HepG2 (cell line): ENCODE data around the gene SLCO4A1. TPM values are rescaled to one million over a fixed set of nuclear protein-coding genes. Genes with fewer than 3 reads are reported as not detected.

ENCODE experiments used
- ATM ChIP-seq: fragments of 450-650 bp; IDR thresholded peaks from 2 replicates; pipeline ENCODE4 v1.7.1; 2017; ENCODE audit warnings: mild to moderate bottlenecking, borderline replicate concordance
- DPF2 ChIP-seq: sonication (generic); formaldehyde crosslinking; IDR thresholded peaks from 2 replicates; pipeline ENCODE4 v1.4.0; 2020; ENCODE audit warnings: mild to moderate bottlenecking, low read depth, missing genetic modification reagents, borderline replicate concordance
- FOXJ3 ChIP-seq: sonication (generic); formaldehyde crosslinking; IDR thresholded peaks from 2 replicates; pipeline ENCODE4 v1.4.0; 2020; ENCODE audit warnings: missing genetic modification reagents, mild to moderate bottlenecking, borderline replicate concordance
- KLF13 ChIP-seq: sonication (generic); formaldehyde crosslinking; IDR thresholded peaks from 2 replicates; pipeline ENCODE4 v1.4.0; 2020; ENCODE audit warnings: mild to moderate bottlenecking, missing genetic modification reagents
- MAFK ChIP-seq, 2 experiments: IDR thresholded peaks in 1 of 2; conservative IDR thresholded peaks in 1 of 2; 2 replicates each; pipeline ENCODE4 v1.6.1; 2011; ENCODE audit warnings: improper control_type of control experiment in 2 of 2, low read length in 2 of 2
- NONO ChIP-seq, 2 experiments: fragments of 450-650 bp in 1 of 2; sonication (generic) in 1 of 2; formaldehyde crosslinking in 1 of 2; IDR thresholded peaks in 1 of 2; conservative IDR thresholded peaks in 1 of 2; 2 replicates each; pipeline versions ENCODE4 v1.6.1 to v1.8.0; 2017 to 2022; ENCODE audit warnings: mild to moderate bottlenecking in 1 of 2, missing genetic modification reagents in 1 of 2, moderate library complexity in 1 of 2
- RBM39 ChIP-seq: fragments of 200-400 bp; formaldehyde crosslinking; IDR thresholded peaks from one replicate; pipeline ENCODE4 v1.6.1; 2018; ENCODE audit warnings: antibody characterized with exemption, mild to moderate bottlenecking, low read depth, low read length; ENCODE audit not compliant: poor library complexity, severe bottlenecking
- REL ChIP-seq: sonication (generic); formaldehyde crosslinking; conservative IDR thresholded peaks from 2 replicates; pipeline ENCODE4 v1.8.0; 2022; ENCODE audit warnings: mild to moderate bottlenecking, missing genetic modification reagents, moderate library complexity
- ZFP36 ChIP-seq: fragments of 150-350 bp; IDR thresholded peaks from 2 replicates; pipeline ENCODE4 v1.6.1; 2018; ENCODE audit warnings: borderline replicate concordance, low read length, low read depth; ENCODE audit not compliant: partially characterized antibody
- ZNF225 ChIP-seq: sonication (generic); formaldehyde crosslinking; IDR thresholded peaks from 2 replicates; pipeline ENCODE4 v1.4.0; 2020; ENCODE audit warnings: mild to moderate bottlenecking, missing genetic modification reagents
- ZNF296 ChIP-seq: sonication (generic); formaldehyde crosslinking; conservative IDR thresholded peaks from 2 replicates; pipeline ENCODE4 v1.5.0; 2020; ENCODE audit warnings: mild to moderate bottlenecking, missing genetic modification reagents
- ZNF331 ChIP-seq: sonication (generic); formaldehyde crosslinking; IDR thresholded peaks from 2 replicates; pipeline ENCODE4 v1.4.0; 2020; ENCODE audit warnings: missing genetic modification reagents
- ZNF33B ChIP-seq: sonication (generic); formaldehyde crosslinking; IDR thresholded peaks from 2 replicates; pipeline ENCODE4 v1.5.1; 2020; ENCODE audit warnings: mild to moderate bottlenecking, missing genetic modification reagents
- ZNF446 ChIP-seq: sonication (generic); formaldehyde crosslinking; IDR thresholded peaks from 2 replicates; pipeline ENCODE4 v1.5.0; 2020; ENCODE audit warnings: mild to moderate bottlenecking, missing genetic modification reagents
- ZNF724P ChIP-seq: sonication (generic); formaldehyde crosslinking; IDR thresholded peaks from 2 replicates; pipeline ENCODE4 v1.8.0; 2022; ENCODE audit warnings: missing genetic modification reagents, borderline replicate concordance
- ZNF737 ChIP-seq: sonication (generic); formaldehyde crosslinking; IDR thresholded peaks from 2 replicates; pipeline ENCODE4 v1.5.0; 2020; ENCODE audit warnings: missing genetic modification reagents, mild to moderate bottlenecking, borderline replicate concordance
- ZNF792 ChIP-seq: IDR thresholded peaks from 2 replicates; pipeline ENCODE4 v1.6.1; 2016
- polyA plus RNA-seq, 8 experiments: library from polyadenylated mRNA; depleted of rRNA in 3 of 8; stranded (reverse) in 7 of 8; unstranded in 1 of 8; fragments of >200 nt; fragmentation: Illumina TruSeq in 4 of 8; extraction: Trizol in 4 of 8; gene quantifications; 2 replicates each; pipeline versions ENCODE4 v1.2.1 to v1.2.3, GENCODE V29; 2011 to 2016; ENCODE audit warnings: low read depth in 4 of 8, missing spikeins in 1 of 8, mixed read lengths in 1 of 8; ENCODE audit not compliant: insufficient read depth in 1 of 8
- total RNA-seq, 5 experiments: library from RNA; depleted of rRNA; stranded (reverse); fragments of >200 nt; fragmentation: Illumina TruSeq; extraction: Trizol; gene quantifications; 2 replicates each; pipeline ENCODE4 v1.2.3, GENCODE V29; 2016; ENCODE audit warnings: low read depth in 1 of 5
- TF ChIP-seq, protein P1 (sequence below): sonication (generic); formaldehyde crosslinking; IDR thresholded peaks from 2 replicates; pipeline ENCODE4 v1.4.0; 2020; ENCODE audit warnings: missing genetic modification reagents; ENCODE audit errors: not compliant biosample characterization
- TF ChIP-seq, protein P2 (sequence below): sonication (generic); formaldehyde crosslinking; IDR thresholded peaks from 2 replicates; pipeline ENCODE4 v1.4.0; 2020; ENCODE audit warnings: missing genetic modification reagents
- TF ChIP-seq, protein P3 (sequence below): sonication (generic); formaldehyde crosslinking; IDR thresholded peaks from 2 replicates; pipeline ENCODE4 v1.5.1; 2020; ENCODE audit warnings: mild to moderate bottlenecking, moderate library complexity, missing genetic modification reagents
- TF ChIP-seq, protein P4 (sequence below): sonication (generic); formaldehyde crosslinking; IDR thresholded peaks from 2 replicates; pipeline ENCODE4 v1.4.0; 2020; ENCODE audit warnings: missing genetic modification reagents, mild to moderate bottlenecking, borderline replicate concordance

Gene SLCO4A1
- total and polyA plus RNA-seq, 2 of the 13 experiments (the other 11 are each of a cell fraction or from before 2014, with no cell fraction given), result 55.5 to 112 TPM

DNA sequence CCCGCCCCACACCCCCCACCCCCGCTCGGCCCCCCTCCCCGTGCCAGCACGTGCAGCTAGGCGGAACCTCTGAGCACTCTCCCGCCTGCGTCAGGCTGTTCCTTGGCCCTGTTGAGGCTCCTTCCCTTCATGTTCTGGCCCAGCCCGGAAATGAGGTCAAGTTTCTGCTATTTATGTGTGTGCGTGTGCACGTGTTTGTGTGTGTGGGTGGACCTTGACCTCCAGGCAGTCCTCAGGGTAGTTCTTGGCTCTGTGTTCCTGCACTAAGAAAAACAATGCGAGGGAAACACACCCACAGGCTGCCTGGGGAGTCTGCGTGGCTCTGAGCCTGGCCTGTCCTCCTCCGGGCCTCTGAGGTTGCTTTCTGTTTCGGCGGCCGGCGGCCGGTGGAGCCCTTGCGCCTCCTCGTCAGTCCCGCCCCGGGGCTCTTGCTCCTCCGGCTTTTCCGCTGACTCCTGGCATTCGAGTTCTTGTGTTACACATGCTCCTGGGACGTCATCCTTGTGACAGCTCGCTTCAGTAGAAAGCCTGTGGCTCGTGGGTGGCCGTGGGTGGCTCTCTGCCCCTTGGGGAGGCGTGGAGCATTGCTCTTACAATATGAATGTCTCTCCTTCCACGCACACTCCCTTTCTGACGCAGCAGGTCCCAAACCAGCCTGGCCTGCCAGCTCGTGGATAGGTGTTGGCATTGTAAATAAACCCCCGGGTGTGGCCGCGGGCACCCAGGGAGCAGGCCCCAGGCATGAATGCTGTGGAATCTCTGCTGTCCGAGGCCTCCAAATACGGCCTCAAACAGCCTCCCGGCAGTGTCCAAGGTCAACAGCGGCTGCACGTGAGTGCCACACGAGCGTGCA, 10.0 kb downstream of the SLCO4A1 start (continued):
- TF ChIP-seq, protein P1, sequence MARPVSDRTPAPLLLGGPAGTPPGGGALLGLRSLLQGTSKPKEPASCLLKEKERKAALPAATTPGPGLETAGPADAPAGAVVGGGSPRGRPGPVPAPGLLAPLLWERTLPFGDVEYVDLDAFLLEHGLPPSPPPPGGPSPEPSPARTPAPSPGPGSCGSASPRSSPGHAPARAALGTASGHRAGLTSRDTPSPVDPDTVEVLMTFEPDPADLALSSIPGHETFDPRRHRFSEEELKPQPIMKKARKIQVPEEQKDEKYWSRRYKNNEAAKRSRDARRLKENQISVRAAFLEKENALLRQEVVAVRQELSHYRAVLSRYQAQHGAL, result no peak
- no peak for TF ChIP-seq ZNF296 (CRISPR knock-in tag)
- TF ChIP-seq, protein P2, sequence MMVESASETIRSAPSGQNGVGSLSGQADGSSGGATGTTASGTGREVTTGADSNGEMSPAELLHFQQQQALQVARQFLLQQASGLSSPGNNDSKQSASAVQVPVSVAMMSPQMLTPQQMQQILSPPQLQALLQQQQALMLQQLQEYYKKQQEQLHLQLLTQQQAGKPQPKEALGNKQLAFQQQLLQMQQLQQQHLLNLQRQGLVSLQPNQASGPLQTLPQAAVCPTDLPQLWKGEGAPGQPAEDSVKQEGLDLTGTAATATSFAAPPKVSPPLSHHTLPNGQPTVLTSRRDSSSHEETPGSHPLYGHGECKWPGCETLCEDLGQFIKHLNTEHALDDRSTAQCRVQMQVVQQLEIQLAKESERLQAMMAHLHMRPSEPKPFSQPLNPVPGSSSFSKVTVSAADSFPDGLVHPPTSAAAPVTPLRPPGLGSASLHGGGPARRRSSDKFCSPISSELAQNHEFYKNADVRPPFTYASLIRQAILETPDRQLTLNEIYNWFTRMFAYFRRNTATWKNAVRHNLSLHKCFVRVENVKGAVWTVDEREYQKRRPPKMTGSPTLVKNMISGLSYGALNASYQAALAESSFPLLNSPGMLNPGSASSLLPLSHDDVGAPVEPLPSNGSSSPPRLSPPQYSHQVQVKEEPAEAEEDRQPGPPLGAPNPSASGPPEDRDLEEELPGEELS, result peak; percentile 88
- TF ChIP-seq ZNF446 (CRISPR knock-in tag), result no peak
- TF ChIP-seq, protein P3, sequence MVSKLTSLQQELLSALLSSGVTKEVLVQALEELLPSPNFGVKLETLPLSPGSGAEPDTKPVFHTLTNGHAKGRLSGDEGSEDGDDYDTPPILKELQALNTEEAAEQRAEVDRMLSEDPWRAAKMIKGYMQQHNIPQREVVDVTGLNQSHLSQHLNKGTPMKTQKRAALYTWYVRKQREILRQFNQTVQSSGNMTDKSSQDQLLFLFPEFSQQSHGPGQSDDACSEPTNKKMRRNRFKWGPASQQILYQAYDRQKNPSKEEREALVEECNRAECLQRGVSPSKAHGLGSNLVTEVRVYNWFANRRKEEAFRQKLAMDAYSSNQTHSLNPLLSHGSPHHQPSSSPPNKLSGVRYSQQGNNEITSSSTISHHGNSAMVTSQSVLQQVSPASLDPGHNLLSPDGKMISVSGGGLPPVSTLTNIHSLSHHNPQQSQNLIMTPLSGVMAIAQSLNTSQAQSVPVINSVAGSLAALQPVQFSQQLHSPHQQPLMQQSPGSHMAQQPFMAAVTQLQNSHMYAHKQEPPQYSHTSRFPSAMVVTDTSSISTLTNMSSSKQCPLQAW (CRISPR knock-in tag), result 0 out of 2 replicates have a peak, but pooled peaks have one; percentile 46
- TF ChIP-seq, protein P4, sequence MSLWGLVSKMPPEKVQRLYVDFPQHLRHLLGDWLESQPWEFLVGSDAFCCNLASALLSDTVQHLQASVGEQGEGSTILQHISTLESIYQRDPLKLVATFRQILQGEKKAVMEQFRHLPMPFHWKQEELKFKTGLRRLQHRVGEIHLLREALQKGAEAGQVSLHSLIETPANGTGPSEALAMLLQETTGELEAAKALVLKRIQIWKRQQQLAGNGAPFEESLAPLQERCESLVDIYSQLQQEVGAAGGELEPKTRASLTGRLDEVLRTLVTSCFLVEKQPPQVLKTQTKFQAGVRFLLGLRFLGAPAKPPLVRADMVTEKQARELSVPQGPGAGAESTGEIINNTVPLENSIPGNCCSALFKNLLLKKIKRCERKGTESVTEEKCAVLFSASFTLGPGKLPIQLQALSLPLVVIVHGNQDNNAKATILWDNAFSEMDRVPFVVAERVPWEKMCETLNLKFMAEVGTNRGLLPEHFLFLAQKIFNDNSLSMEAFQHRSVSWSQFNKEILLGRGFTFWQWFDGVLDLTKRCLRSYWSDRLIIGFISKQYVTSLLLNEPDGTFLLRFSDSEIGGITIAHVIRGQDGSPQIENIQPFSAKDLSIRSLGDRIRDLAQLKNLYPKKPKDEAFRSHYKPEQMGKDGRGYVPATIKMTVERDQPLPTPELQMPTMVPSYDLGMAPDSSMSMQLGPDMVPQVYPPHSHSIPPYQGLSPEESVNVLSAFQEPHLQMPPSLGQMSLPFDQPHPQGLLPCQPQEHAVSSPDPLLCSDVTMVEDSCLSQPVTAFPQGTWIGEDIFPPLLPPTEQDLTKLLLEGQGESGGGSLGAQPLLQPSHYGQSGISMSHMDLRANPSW (CRISPR knock-in tag), result no peak
- TF ChIP-seq ZFP36, result no peak
- TF ChIP-seq DPF2, result peak; percentile 38; the same call in 1 of the 2 replicates
- peak; percentile 77; the same call in 1 of the 2 replicates for TF ChIP-seq ZNF792
- TF ChIP-seq KLF13 (CRISPR knock-in tag), result no peak
- TF ChIP-seq MAFK (conservative IDR thresholded peaks at IDR 0.05 in 1 of 2, IDR thresholded peaks at IDR 0.05 in 1 of 2; ENCODE audit: low read length in 2 of 2), result peak; percentile 8 to 40; a peak in 2 of 4 replicates
- no peak for TF ChIP-seq ZNF724P
- no peak for TF ChIP-seq REL
- peak; percentile 76 for TF ChIP-seq ZNF331 (CRISPR knock-in tag)
- no peak for TF ChIP-seq ZNF737 (CRISPR knock-in tag)
- no peak for TF ChIP-seq ZNF33B (CRISPR knock-in tag)
- 0 out of 2 replicates have a peak, but pooled peaks have one; percentile 66 for TF ChIP-seq ZNF225 (CRISPR knock-in tag)
- TF ChIP-seq NONO (IDR thresholded peaks at IDR 0.05), result no peak
- TF ChIP-seq NONO (CRISPR knock-in tag; conservative IDR thresholded peaks at IDR 0.05), result no peak; the same call in 1 of the 2 replicates
- no peak for TF ChIP-seq ATM
- TF ChIP-seq FOXJ3 (CRISPR knock-in tag), result peak; percentile 57; the same call in 1 of the 2 replicates
- peak; percentile 73 for TF ChIP-seq RBM39
